HCT116 (cell line): ENCODE measurements around the gene SSTR3. TPM values are rescaled to one million over a fixed set of nuclear protein-coding genes. Genes with fewer than 3 reads are reported as not detected.

Experiments
- ATAC-seq: fragments of 200-7000 bp; cut with Tn5 transposase; 2 replicates; pipeline ENCODE4 v1.9.1; 2020; ENCODE audit warnings: mild to moderate bottlenecking, moderate library complexity
- BruUV-seq: library from RNA; stranded (reverse); fragments of 400-500 nt; replicated peaks from 2 replicates; lab custom pipeline; 2021; lab: Mats Ljungman, UMichigan
- CTCF ChIA-PET: fragments of 300-600 bp; sonication (Branson Sonifier 250); formaldehyde crosslinking; loops from one replicate; lab custom pipeline; 2021; ENCODE audit warnings: antibody characterized with exemption; lab: Charles Lee
- POLR2A ChIA-PET: fragments of 300-600, 350-600 bp; sonication (Branson Sonifier 250); formaldehyde crosslinking; loops from one replicate; lab custom pipeline; 2021; ENCODE audit warnings: antibody characterized with exemption; lab: Charles Lee
- RAD21 ChIA-PET, 2 experiments: fragments of 300-600 bp; sonication (Branson Sonifier 250); formaldehyde crosslinking; loops; one replicate each; lab custom pipeline; 2023; ENCODE audit warnings: low total read pairs in 2 of 2; ENCODE audit not compliant: uncharacterized antibody in 2 of 2, unreplicated experiment in 2 of 2, low non-redundant PET in 1 of 2; lab: Charles Lee
- DNase-seq: peaks from one replicate; pipeline ENCODE4 v3.0.0-alpha.2; 2010; ENCODE audit warnings: low read depth, low spot score
- H2AFZ ChIP-seq: fragments of 200-600 bp; shearing (Covaris generic), sonication (generic); 2 replicates; pipeline ENCODE4 v1.6.1; 2017; ENCODE audit warnings: low read depth, mixed run types, mixed read lengths, antibody characterized with exemption, low read length; ENCODE audit not compliant: poor library complexity, severe bottlenecking
- H3K27ac ChIP-seq: 2 replicates; pipeline ENCODE4 v1.5.1; 2012; ENCODE audit warnings: low read depth, low read length
- H3K27me3 ChIP-seq: fragments of 200-600 bp; sonication (generic); 2 replicates; pipeline ENCODE4 v1.6.1; 2016; ENCODE audit warnings: mixed run types, low read length, mixed read lengths; ENCODE audit not compliant: insufficient read depth
- H3K36me3 ChIP-seq, 2 experiments: fragments of 200-500 bp in 1 of 2; fragments of 200-600 bp in 1 of 2; sonication (Bioruptor generic) in 1 of 2; sonication (generic) in 1 of 2; 2 replicates each; pipeline versions ENCODE4 v1.5.1 to v1.6.1; 2014 to 2016; ENCODE audit warnings: low read length in 2 of 2, inconsistent platforms in 1 of 2, mixed read lengths in 1 of 2, mixed run types in 1 of 2; ENCODE audit not compliant: insufficient read depth in 2 of 2, control insufficient read depth in 1 of 2
- H3K4me1 ChIP-seq, 2 experiments: fragments of 200-600 bp in 1 of 2; sonication (generic) in 1 of 2; 2 replicates each; pipeline versions ENCODE4 v1.5.1 to v1.6.1; 2012 to 2017; ENCODE audit warnings: low read length in 2 of 2, inconsistent platforms in 1 of 2, mild to moderate bottlenecking in 1 of 2, mixed read lengths in 1 of 2, mixed run types in 1 of 2, moderate library complexity in 1 of 2; ENCODE audit not compliant: insufficient read depth in 2 of 2, control insufficient read depth in 1 of 2
- H3K4me2 ChIP-seq: fragments of 200-600 bp; sonication (generic); 2 replicates; pipeline ENCODE4 v1.6.1; 2017; ENCODE audit warnings: mixed run types, low read length, mixed read lengths
- H3K4me3 ChIP-seq, 2 experiments: fragments of 200-600 bp in 1 of 2; sonication (generic) in 1 of 2; replicated peaks in 1 of 2; 2 replicates each; pipeline ENCODE4 v1.5.1; 2011 to 2016; ENCODE audit warnings: low read length in 2 of 2, control low read depth in 1 of 2, low read depth in 1 of 2, mild to moderate bottlenecking in 1 of 2, mixed read lengths in 1 of 2, mixed run types in 1 of 2
- H3K79me2 ChIP-seq: fragments of 200-600 bp; sonication (generic); 2 replicates; pipeline ENCODE4 v1.6.1; 2017; ENCODE audit warnings: mild to moderate bottlenecking, mixed run types, low read length, moderate library complexity, mixed read lengths; ENCODE audit not compliant: insufficient read depth
- H3K9ac ChIP-seq: fragments of 200-600 bp; sonication (generic); 2 replicates; pipeline ENCODE4 v1.6.1; 2016; ENCODE audit warnings: low read length, mixed read lengths
- H3K9me2 ChIP-seq: fragments of 200-600 bp; sonication (generic), shearing (Covaris generic); 2 replicates; pipeline ENCODE4 v1.6.1; 2017; ENCODE audit warnings: mixed run types, mild to moderate bottlenecking, moderate library complexity; ENCODE audit not compliant: insufficient read depth
- H3K9me3 ChIP-seq, 2 experiments: fragments of 200-500 bp in 1 of 2; fragments of 200-600 bp in 1 of 2; sonication (Bioruptor generic) in 1 of 2; sonication (generic) in 1 of 2; 2 replicates each; pipeline ENCODE4 v1.6.1; 2014 to 2017; ENCODE audit warnings: low read length in 2 of 2, mixed read lengths in 2 of 2, inconsistent platforms in 1 of 2, low read depth in 1 of 2, mild to moderate bottlenecking in 1 of 2, mixed run types in 1 of 2, moderate library complexity in 1 of 2; ENCODE audit not compliant: control insufficient read depth in 1 of 2, insufficient read depth in 1 of 2
- H4K20me1 ChIP-seq: fragments of 200-600 bp; sonication (generic), shearing (Covaris generic); 2 replicates; pipeline ENCODE4 v1.6.1; 2017; ENCODE audit warnings: mixed run types, mild to moderate bottlenecking, moderate library complexity; ENCODE audit not compliant: insufficient read depth
- CBX3 ChIP-seq: IDR thresholded peaks from 2 replicates; pipeline ENCODE4 v1.6.1; 2012; ENCODE audit warnings: low read depth
- CEBPB ChIP-seq: IDR thresholded peaks from 2 replicates; pipeline ENCODE4 v1.6.1; 2012; ENCODE audit warnings: low read depth
- EGR1 ChIP-seq: IDR thresholded peaks from 2 replicates; pipeline ENCODE4 v1.6.1; 2012; ENCODE audit warnings: low read depth
- ELF1 ChIP-seq: IDR thresholded peaks from 2 replicates; pipeline ENCODE4 v1.6.1; 2012; ENCODE audit warnings: low read depth, borderline replicate concordance
- EZH2 ChIP-seq: fragments of 200-600 bp; sonication (generic); IDR thresholded peaks from 2 replicates; pipeline ENCODE4 v1.6.1; 2017; ENCODE audit warnings: antibody characterized with exemption, mixed run types
- EZH2phosphoT487 ChIP-seq: fragments of 200-600 bp; IDR thresholded peaks from 2 replicates; pipeline ENCODE4 v1.6.1; 2018; ENCODE audit warnings: antibody characterized with exemption, borderline replicate concordance
- FOSL1 ChIP-seq: IDR thresholded peaks from 2 replicates; pipeline ENCODE4 v1.6.1; 2012; ENCODE audit warnings: low read depth
- POLR2A ChIP-seq: IDR thresholded peaks from 2 replicates; pipeline ENCODE4 v1.7.0; 2011; ENCODE audit warnings: borderline replicate concordance; ENCODE audit not compliant: insufficient read depth, insufficient read length; ENCODE audit errors: extremely low read depth
- POLR2AphosphoS5 ChIP-seq: IDR thresholded peaks from 2 replicates; pipeline ENCODE4 v1.6.1; 2011; ENCODE audit warnings: mild to moderate bottlenecking, low read depth, low read length, moderate library complexity
- RAD21 ChIP-seq: IDR thresholded peaks from 2 replicates; pipeline ENCODE4 v1.6.1; 2012; ENCODE audit warnings: low read depth, mild to moderate bottlenecking
- REST ChIP-seq: IDR thresholded peaks from 2 replicates; pipeline ENCODE4 v1.6.1; 2012; ENCODE audit warnings: low read depth
- SIN3A ChIP-seq: IDR thresholded peaks from 2 replicates; pipeline ENCODE4 v1.6.1; 2012; ENCODE audit warnings: low read depth
- SP1 ChIP-seq: IDR thresholded peaks from 2 replicates; pipeline ENCODE4 v1.6.1; 2012; ENCODE audit warnings: low read depth
- YY1 ChIP-seq: IDR thresholded peaks from 2 replicates; pipeline ENCODE4 v1.6.1; 2011; ENCODE audit warnings: low read length, low read depth, moderate library complexity, mild to moderate bottlenecking; ENCODE audit not compliant: insufficient replicate concordance; ENCODE audit errors: extremely low read depth
- ZBTB33 ChIP-seq: IDR thresholded peaks from 2 replicates; pipeline ENCODE4 v1.6.1; 2011; ENCODE audit warnings: mild to moderate bottlenecking, low read length, moderate library complexity; ENCODE audit not compliant: insufficient replicate concordance; ENCODE audit errors: extremely low read depth
- ZNF274 ChIP-seq: fragments of 200-500 bp; sonication (Bioruptor generic); IDR thresholded peaks from 2 replicates; pipeline ENCODE4 v1.6.1; 2014; ENCODE audit warnings: mild to moderate bottlenecking, low read depth, low read length, inconsistent platforms
- intact Hi-C: fragments of 100-400 bp; cut with micrococcal nuclease; formaldehyde crosslinking; loops from 2 replicates; pipeline ENCODE4 v1.10.0; 2022
- total RNA-seq: library from RNA; stranded (reverse); gene quantifications from one replicate; pipeline ENCODE4 v1.2.1, GENCODE V29; 2021; ENCODE audit not compliant: unreplicated experiment
- TF ChIP-seq, protein P1 (sequence below), 3 experiments: fragments of 200-600 bp in 1 of 3; sonication (generic) in 1 of 3; IDR thresholded peaks in 2 of 3; conservative IDR thresholded peaks in 1 of 3; 2 replicates each; pipeline ENCODE4 v1.5.1; 2012 to 2017; ENCODE audit warnings: low read depth in 2 of 3, low read length in 2 of 3, antibody characterized with exemption in 1 of 3, borderline replicate concordance in 1 of 3, control low read depth in 1 of 3, mild to moderate bottlenecking in 1 of 3, mixed read lengths in 1 of 3, mixed run types in 1 of 3, moderate library complexity in 1 of 3; ENCODE audit not compliant: insufficient read depth in 1 of 3
- TF ChIP-seq, protein P2 (sequence below): IDR thresholded peaks from 2 replicates; pipeline ENCODE4 v1.6.1; 2012

The SSTR3 gene
- total RNA-seq, 1 experiment from 2014 or later: not detected

GRCh38 chr22:37231406-37232139, 19.3 kb upstream of the SSTR3 start:
- Histone ChIP-seq H3K36me3 (no peaks in the 10 kb centered on the region), H3K9me2 (no peaks in the 10 kb centered on the region), H4K20me1 (no peaks in the 10 kb centered on the region), H3K4me1 (peaks cover 24 to 41% of the 10 kb centered on the region in 2 experiments), H2AFZ (no peak overlapping the region), H3K27me3 (no peaks in the 10 kb centered on the region), H3K9me3 (no peaks in the 10 kb centered on the region), H3K4me3 (no peak overlapping the region), H3K9ac (no peak overlapping the region), H3K27ac (no peak overlapping the region), H3K79me2 (no peaks in the 10 kb centered on the region), H3K4me2 (no peak overlapping the region)
- TF ChIP-seq CBX3 (no peak), SP1 (no peak), EZH2phosphoT487 (no peak), ZNF274 (no peak), POLR2AphosphoS5 (no peak), EGR1 (no peak), SIN3A (no peak), EZH2 (no peak), YY1 (no peak), ELF1 (no peak), ZBTB33 (no peak), REST (no peak), CEBPB (no peak), POLR2A (no peak), FOSL1 (no peak), RAD21 (no peak)
- TF ChIP-seq, protein P1, sequence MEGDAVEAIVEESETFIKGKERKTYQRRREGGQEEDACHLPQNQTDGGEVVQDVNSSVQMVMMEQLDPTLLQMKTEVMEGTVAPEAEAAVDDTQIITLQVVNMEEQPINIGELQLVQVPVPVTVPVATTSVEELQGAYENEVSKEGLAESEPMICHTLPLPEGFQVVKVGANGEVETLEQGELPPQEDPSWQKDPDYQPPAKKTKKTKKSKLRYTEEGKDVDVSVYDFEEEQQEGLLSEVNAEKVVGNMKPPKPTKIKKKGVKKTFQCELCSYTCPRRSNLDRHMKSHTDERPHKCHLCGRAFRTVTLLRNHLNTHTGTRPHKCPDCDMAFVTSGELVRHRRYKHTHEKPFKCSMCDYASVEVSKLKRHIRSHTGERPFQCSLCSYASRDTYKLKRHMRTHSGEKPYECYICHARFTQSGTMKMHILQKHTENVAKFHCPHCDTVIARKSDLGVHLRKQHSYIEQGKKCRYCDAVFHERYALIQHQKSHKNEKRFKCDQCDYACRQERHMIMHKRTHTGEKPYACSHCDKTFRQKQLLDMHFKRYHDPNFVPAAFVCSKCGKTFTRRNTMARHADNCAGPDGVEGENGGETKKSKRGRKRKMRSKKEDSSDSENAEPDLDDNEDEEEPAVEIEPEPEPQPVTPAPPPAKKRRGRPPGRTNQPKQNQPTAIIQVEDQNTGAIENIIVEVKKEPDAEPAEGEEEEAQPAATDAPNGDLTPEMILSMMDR (IDR thresholded peaks at IDR 0.05 in 2 of 3, conservative IDR thresholded peaks at IDR 0.05 in 1 of 3; ENCODE audit: borderline replicate concordance in 1 of 3, insufficient read depth in 1 of 3, low read depth in 2 of 3, low read length in 2 of 3): no peak
- TF ChIP-seq, protein P2, sequence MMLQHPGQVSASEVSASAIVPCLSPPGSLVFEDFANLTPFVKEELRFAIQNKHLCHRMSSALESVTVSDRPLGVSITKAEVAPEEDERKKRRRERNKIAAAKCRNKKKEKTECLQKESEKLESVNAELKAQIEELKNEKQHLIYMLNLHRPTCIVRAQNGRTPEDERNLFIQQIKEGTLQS: no peak
- ChIA-PET CTCF (interaction anchor here (0.9 kb wide), 1 partner anchor 29 kb away, joined by 3 read pairs; no protein-coding TSS in a partner anchor), RAD21 (no interaction called here), POLR2A (no interaction called here)
- BruUV-seq: no TSS peak
- DNase-seq: no peak
- intact Hi-C loops: no loop called here
- no peak for ATAC-seq
